ACC112 (cell line): ENCODE results near the gene URB1.
"Not testable (repeated sequence)": the region's sequence is repeated elsewhere in the genome, so short reads cannot be mapped to it uniquely, and the experiment has no call there.

ENCODE experiments used
- H2AFZ ChIP-seq: fragments of 200-600 bp; sonication (generic); one replicate; pipeline ENCODE4 v1.6.0; 2017; ENCODE audit warnings: antibody characterized with exemption, low read length; ENCODE audit not compliant: unreplicated experiment
- H3K27ac ChIP-seq: fragments of 200-600 bp; sonication (generic); 2 replicates; pipeline ENCODE4 v1.5.1; 2014; ENCODE audit warnings: low read depth, mild to moderate bottlenecking, antibody characterized with exemption, low read length, moderate library complexity
- H3K27me3 ChIP-seq: fragments of 200-600 bp; sonication (generic); 2 replicates; pipeline ENCODE4 v1.6.1; 2014; ENCODE audit warnings: mild to moderate bottlenecking, antibody characterized with exemption, low read length, moderate library complexity, mixed read lengths; ENCODE audit not compliant: insufficient read depth
- H3K36me3 ChIP-seq: fragments of 200-600 bp; sonication (generic); 2 replicates; pipeline ENCODE4 v1.6.1; 2016; ENCODE audit warnings: mild to moderate bottlenecking, antibody characterized with exemption, low read length, moderate library complexity, mixed read lengths; ENCODE audit not compliant: insufficient read depth
- H3K4me1 ChIP-seq: fragments of 200-600 bp; sonication (generic); one replicate; pipeline ENCODE4 v1.6.1; 2016; ENCODE audit warnings: low read length, mixed read lengths; ENCODE audit not compliant: insufficient read depth, unreplicated experiment, control insufficient read depth
- H3K4me3 ChIP-seq: fragments of 200-600 bp; sonication (generic); 2 replicates; pipeline ENCODE4 v1.5.1; 2014; ENCODE audit warnings: mild to moderate bottlenecking, low read depth, low read length
- H3K79me2 ChIP-seq: fragments of 200-600 bp; sonication (generic); one replicate; pipeline ENCODE4 v1.6.0; 2016; ENCODE audit warnings: low read length; ENCODE audit not compliant: control insufficient read depth, unreplicated experiment, insufficient read depth

URB1 gene

GRCh38 chr21:32411350-32412161 is 18.7 kb upstream of the URB1 start:
- Histone ChIP-seq H3K79me2 (peaks cover 40% of the 10 kb centered on the region), H3K4me3 (peak overlapping the region; percentile 97), H3K36me3 (no peaks in the 10 kb centered on the region), H3K4me1 (peaks cover 23% of the 10 kb centered on the region), H2AFZ (peak overlapping the region; percentile 92), H3K27ac (peak overlapping the region; percentile 95), H3K27me3 (no peaks in the 10 kb centered on the region)

GRCh38 chr21:32410916-32411315 is 18.1 kb upstream of the URB1 start:
- no peak overlapping the region for H2AFZ ChIP-seq
- peak overlapping the region; percentile 95 for H3K27ac ChIP-seq
- H3K36me3 ChIP-seq: no peaks in the 10 kb centered on the region
- H3K79me2 ChIP-seq: peaks cover 36% of the 10 kb centered on the region
- peaks cover 22% of the 10 kb centered on the region for H3K4me1 ChIP-seq
- H3K27me3 ChIP-seq: no peaks in the 10 kb centered on the region
- H3K4me3 ChIP-seq: peak overlapping the region; percentile 97

GRCh38 chr21:32410291-32410690 is 17.5 kb upstream of the URB1 start:
- H3K27me3 ChIP-seq: no peaks in the 10 kb centered on the region
- no peak overlapping the region; the same call in 1 of the 2 replicates for H3K4me3 ChIP-seq
- no peaks in the 10 kb centered on the region for H3K36me3 ChIP-seq
- H3K27ac ChIP-seq: no peak overlapping the region
- no peak overlapping the region for H2AFZ ChIP-seq
- H3K4me1 ChIP-seq: peaks cover 16% of the 10 kb centered on the region
- H3K79me2 ChIP-seq: peaks cover 29% of the 10 kb centered on the region

GRCh38 chr21:32406405-32406804 is 13.6 kb upstream of the URB1 start:
- Histone ChIP-seq H3K27me3 (no peaks in the 10 kb centered on the region), H3K36me3 (no peaks in the 10 kb centered on the region), H3K4me1 (peaks cover 13% of the 10 kb centered on the region), H3K79me2 (no peaks in the 10 kb centered on the region), H3K4me3 (no peak overlapping the region), H2AFZ (no peak overlapping the region), H3K27ac (no peak overlapping the region)

GRCh38 chr21:32403201-32403777 is 10.5 kb upstream of the URB1 start:
- Histone ChIP-seq H3K79me2 (no peaks in the 10 kb centered on the region), H3K27me3 (no peaks in the 10 kb centered on the region), H3K4me1 (peaks cover 4% of the 10 kb centered on the region), H3K4me3 (no peak overlapping the region), H2AFZ (peak overlapping the region; percentile 6), H3K36me3 (no peaks in the 10 kb centered on the region), H3K27ac (no peak overlapping the region)

DNA sequence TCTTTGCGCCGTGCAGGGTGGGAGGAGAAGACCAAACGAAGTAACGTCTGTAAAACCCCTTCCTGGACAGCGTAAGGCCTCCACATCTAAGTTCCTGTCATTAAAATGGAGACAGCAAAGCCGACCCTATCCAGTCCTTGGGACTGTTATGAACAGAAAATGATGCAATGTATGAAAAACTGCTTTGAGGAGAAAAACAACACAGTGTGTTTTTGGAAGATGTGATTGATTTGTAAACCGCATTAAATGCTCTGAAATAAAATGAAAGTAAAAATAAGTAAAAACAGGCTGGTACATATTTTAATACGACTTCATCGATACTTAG is 827 bp upstream of the URB1 start:
- no peak overlapping the region for H2AFZ ChIP-seq
- H3K27ac ChIP-seq: no peak overlapping the region
- peak overlapping the region; percentile 100 for H3K4me3 ChIP-seq
- peaks cover 35% of the 10 kb centered on the region for H3K79me2 ChIP-seq
- H3K36me3 ChIP-seq: peaks cover 5% of the 10 kb centered on the region; the same call in 1 of the 2 replicates
- H3K4me1 ChIP-seq: peaks cover 18% of the 10 kb centered on the region
- H3K27me3 ChIP-seq: no peaks in the 10 kb centered on the region

DNA sequence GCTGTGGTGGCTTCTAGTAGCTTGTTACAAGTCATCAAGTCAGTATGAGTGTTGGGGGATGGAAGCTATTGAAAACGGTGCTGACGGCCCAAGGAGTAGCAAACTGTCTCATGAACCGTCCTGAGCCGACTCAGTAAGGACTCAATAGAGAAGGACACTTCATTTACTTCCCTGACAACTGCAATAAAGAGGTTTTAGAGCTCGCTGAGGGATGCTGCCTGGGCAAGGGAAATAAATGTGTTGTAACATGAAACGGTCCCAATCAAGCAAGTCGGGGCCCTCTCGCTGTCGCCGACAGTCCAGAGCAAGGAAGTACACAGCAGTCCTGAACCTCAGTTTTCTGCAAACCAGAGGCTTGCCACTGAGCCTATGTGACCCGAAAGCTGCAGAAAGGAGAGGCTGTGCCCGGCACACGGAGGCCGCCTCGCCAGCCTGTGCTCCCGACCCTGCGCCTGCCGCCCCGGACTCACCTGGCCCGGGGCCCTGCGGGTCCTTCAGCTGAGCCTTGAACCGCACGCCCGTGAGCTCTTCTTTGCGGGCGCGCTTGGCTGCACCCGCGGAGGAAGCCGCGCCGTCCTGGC is 423 bp downstream of the URB1 start:
- no peaks in the 10 kb centered on the region for H3K27me3 ChIP-seq
- peak overlapping the region; percentile 100 for H3K4me3 ChIP-seq
- H3K4me1 ChIP-seq: peaks cover 23% of the 10 kb centered on the region
- H3K36me3 ChIP-seq: peaks cover 12% of the 10 kb centered on the region; the same call in 1 of the 2 replicates
- peak overlapping the region; percentile 11; the same call in 1 of the 2 replicates for H3K27ac ChIP-seq
- peaks cover 47% of the 10 kb centered on the region for H3K79me2 ChIP-seq
- peak overlapping the region; percentile 89 for H2AFZ ChIP-seq

GRCh38 chr21:32391755-32392154 is 1.1 kb downstream of the URB1 start:
- H3K4me1 ChIP-seq: peaks cover 29% of the 10 kb centered on the region
- H3K79me2 ChIP-seq: peaks cover 54% of the 10 kb centered on the region
- no peaks in the 10 kb centered on the region for H3K27me3 ChIP-seq
- H3K27ac ChIP-seq: no peak overlapping the region
- peak overlapping the region; percentile 89 for H2AFZ ChIP-seq
- peaks cover 12% of the 10 kb centered on the region; the same call in 1 of the 2 replicates for H3K36me3 ChIP-seq
- peak overlapping the region; percentile 100 for H3K4me3 ChIP-seq

GRCh38 chr21:32390537-32391224 is 2.1 kb downstream of the URB1 start:
- H3K79me2 ChIP-seq: peaks cover 64% of the 10 kb centered on the region
- H3K36me3 ChIP-seq: peaks cover 12% of the 10 kb centered on the region; the same call in 1 of the 2 replicates
- H3K27ac ChIP-seq, H2AFZ ChIP-seq, H3K4me3 ChIP-seq, H3K27me3 ChIP-seq: not testable (repeated sequence)
- H3K4me1 ChIP-seq: peaks cover 39% of the 10 kb centered on the region

- Histone ChIP-seq H3K27ac (peak overlapping the region; percentile 39; the same call in 1 of the 2 replicates), H3K4me1 (peaks cover 43% of the 10 kb centered on the region), H3K4me3 (no peak overlapping the region; the same call in 1 of the 2 replicates), H3K36me3 (peaks cover 12% of the 10 kb centered on the region; the same call in 1 of the 2 replicates), H3K79me2 (peaks cover 68% of the 10 kb centered on the region), H3K27me3 (no peaks in the 10 kb centered on the region), H2AFZ (no peak overlapping the region)
Observed at GRCh38 chr21:32389337-32390015, 3.3 kb downstream of the URB1 start.
